B cell (primary cell): ENCODE measurements around the gene SLC7A5. TPM values are rescaled to one million over a fixed set of nuclear protein-coding genes. Genes with fewer than 3 reads are reported as not detected.

Experiments used
- ATAC-seq: fragments of 200-7000 bp; cut with Tn5 transposase; one replicate; pipeline ENCODE4 v1.10.0; 2021; ENCODE audit warnings: low read depth, mild to moderate bottlenecking, moderate number of reproducible peaks, moderate library complexity
- CTCF ChIA-PET: fragments of 350-600 bp; sonication (Branson Sonifier 250); formaldehyde crosslinking; loops from one replicate; lab custom pipeline; 2021; ENCODE audit warnings: antibody characterized with exemption, inconsistent platforms; lab: Charles Lee
- POLR2A ChIA-PET: fragments of 350-600 bp; sonication (Branson Sonifier 250); formaldehyde crosslinking; loops from one replicate; lab custom pipeline; 2021; ENCODE audit warnings: antibody characterized with exemption; lab: Charles Lee
- DNase-seq: peaks from one replicate; pipeline ENCODE4 v3.0.0; 2013
- H2AFZ ChIP-seq: 2 replicates; pipeline ENCODE4 v1.6.1; 2012; ENCODE audit warnings: mild to moderate bottlenecking, low read depth, low read length; ENCODE audit not compliant: insufficient read depth, poor library complexity, severe bottlenecking
- H3K27ac ChIP-seq, 2 donors: 1 replicate in 1 of 2; 2 replicates in 1 of 2; pipeline ENCODE4 v1.5.1; 2012 to 2013; ENCODE audit warnings: low read length in 2 of 2, mild to moderate bottlenecking in 2 of 2, moderate library complexity in 1 of 2
- H3K27me3 ChIP-seq, 4 experiments: fragments of 200-600 bp in 1 of 4; sonication (generic) in 1 of 4; replicated peaks in 1 of 4; 1 replicate in 2 of 4; 2 replicates in 2 of 4; pipeline versions ENCODE4 v1.6.1 to v1.7.0; 2013 to 2016; ENCODE audit warnings: low read length in 3 of 4, mild to moderate bottlenecking in 2 of 4, mixed read lengths in 1 of 4, moderate library complexity in 1 of 4; ENCODE audit not compliant: insufficient read depth in 4 of 4, control insufficient read depth in 3 of 4; ENCODE audit errors: control extremely low read depth in 1 of 4
- H3K36me3 ChIP-seq, 2 experiments: replicated peaks in 1 of 2; 1 replicate in 1 of 2; 2 replicates in 1 of 2; pipeline versions ENCODE4 v1.6.1 to v1.7.1; 2013; ENCODE audit warnings: low read length in 1 of 2; ENCODE audit not compliant: insufficient read depth in 2 of 2, control insufficient read depth in 1 of 2; ENCODE audit errors: control extremely low read depth in 1 of 2, extremely low read depth in 1 of 2
- H3K4me1 ChIP-seq, 2 donors: fragments of 200-600 bp in 1 of 2; sonication (generic) in 1 of 2; 1 replicate in 1 of 2; 2 replicates in 1 of 2; pipeline versions ENCODE4 v1.5.1 to v1.6.1; 2013 to 2017; ENCODE audit warnings: low read length in 2 of 2; ENCODE audit not compliant: control insufficient read depth in 2 of 2, insufficient read depth in 2 of 2
- H3K4me2 ChIP-seq: replicated peaks from 2 replicates; pipeline ENCODE3; 2012; ENCODE audit warnings: mild to moderate bottlenecking, low read depth, low read length; ENCODE audit not compliant: poor library complexity, severe bottlenecking
- H3K4me3 ChIP-seq, 5 experiments: fragments of 200-600 bp in 1 of 5; sonication (generic) in 1 of 5; 1 replicate in 3 of 5; 2 replicates in 2 of 5; pipeline versions ENCODE4 v1.5.1 to v1.7.0; 2011 to 2016; ENCODE audit warnings: low read length in 4 of 5, mild to moderate bottlenecking in 4 of 5, low read depth in 2 of 5, control low read depth in 1 of 5, moderate library complexity in 1 of 5; ENCODE audit not compliant: insufficient read depth in 1 of 5; ENCODE audit errors: control extremely low read depth in 1 of 5, extremely low read depth in 1 of 5
- H3K79me2 ChIP-seq: fragments of 200-600 bp; sonication (generic); one replicate; pipeline ENCODE4 v1.6.0; 2016; ENCODE audit warnings: low read length; ENCODE audit not compliant: control insufficient read depth, insufficient read depth
- H3K9ac ChIP-seq: fragments of 200-600 bp; sonication (generic); 2 replicates; pipeline ENCODE4 v1.6.1; 2017; ENCODE audit warnings: mild to moderate bottlenecking, low read length, moderate library complexity
- H3K9me3 ChIP-seq, 3 donors: one replicate each; pipeline versions ENCODE4 v1.6.1 to v1.7.1; 2013; ENCODE audit warnings: low read length in 2 of 3; ENCODE audit not compliant: control insufficient read depth in 2 of 3, insufficient read depth in 1 of 3; ENCODE audit errors: control extremely low read depth in 1 of 3
- H4K20me1 ChIP-seq: 2 replicates; pipeline ENCODE4 v1.6.0; 2012; ENCODE audit warnings: mild to moderate bottlenecking, low read length; ENCODE audit not compliant: insufficient read depth, control insufficient read depth, poor library complexity, severe bottlenecking
- H3K27ac Mint-ChIP-seq: one replicate; pipeline ENCODE4 v1.8.0; 2021; ENCODE audit warnings: mixed read lengths
- H3K27me3 Mint-ChIP-seq: one replicate; pipeline ENCODE4 v1.8.0; 2021; ENCODE audit warnings: mixed read lengths
- H3K4me1 Mint-ChIP-seq: one replicate; pipeline ENCODE4 v1.8.0; 2021; ENCODE audit warnings: mixed read lengths
- H3K4me3 Mint-ChIP-seq: one replicate; pipeline ENCODE4 v1.8.0; 2021; ENCODE audit warnings: mixed read lengths
- H3K9me3 Mint-ChIP-seq: one replicate; pipeline ENCODE4 v1.8.0; 2022; ENCODE audit warnings: mixed read lengths; ENCODE audit not compliant: insufficient read depth
- EZH2 ChIP-seq: IDR thresholded peaks from 2 replicates; pipeline ENCODE4 v1.6.1; 2012; ENCODE audit warnings: borderline replicate concordance, low read depth, mild to moderate bottlenecking, moderate library complexity, low read length; ENCODE audit not compliant: insufficient read depth, poor library complexity, severe bottlenecking
- WGBS: methylation state at CpG from one replicate; pipeline ENCODE4 v1.1.5; 2013; ENCODE audit warnings: missing lambda C conversion rate; ENCODE audit not compliant: insufficient coverage; 5-methylcytosine and 5-hydroxymethylcytosine counted together
- intact Hi-C: fragments of 100-400 bp; cut with micrococcal nuclease; formaldehyde crosslinking; loops from one replicate; pipeline ENCODE4 v1.10.0; 2022
- polyA plus RNA-seq: library from polyadenylated mRNA; depleted of rRNA; stranded (reverse); fragments of >200 nt; gene quantifications from 2 replicates; pipeline ENCODE4 v1.2.3, GENCODE V29; 2012
- total RNA-seq, 2 donors: library from RNA; stranded (reverse); fragments of 120-200 nt in 1 of 2; gene quantifications; 1 replicate in 1 of 2; 2 replicates in 1 of 2; pipeline versions ENCODE4 v1.2.3 to v1.2.4, GENCODE V29; 2013 to 2022
- TF ChIP-seq, protein P1 (sequence below): fragments of 200-600 bp; IDR thresholded peaks from one replicate; pipeline ENCODE4 v1.8.0; 2022; ENCODE audit warnings: antibody characterized with exemption, mild to moderate bottlenecking

SLC7A5 gene
- total and polyA plus RNA-seq, 2 donors (not counting 1 experiment from before 2014, with no cell fraction given), result 2.5 to 20.9 TPM

DNA sequence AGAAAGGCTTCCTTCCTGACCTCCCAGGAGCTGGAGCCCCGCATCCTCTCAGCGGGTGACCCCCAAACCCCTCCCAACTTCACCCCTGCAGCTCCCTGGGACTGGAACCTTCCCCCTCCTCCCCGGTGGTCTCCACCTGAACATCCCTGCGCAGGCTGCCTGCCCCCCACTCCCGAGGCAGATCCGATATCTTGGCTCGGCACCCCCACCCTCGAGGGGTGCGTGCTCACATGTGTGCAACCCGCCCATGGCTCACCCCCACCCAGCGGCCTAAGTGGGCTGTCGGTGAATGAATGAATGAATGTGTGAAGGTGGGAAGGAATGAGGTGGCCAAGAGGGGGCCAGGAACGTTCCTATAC, 39.7 kb downstream of the SLC7A5 start:
- no peak overlapping the region for H3K27ac ChIP-seq
- H3K4me1 ChIP-seq, result peaks cover 3 to 27% of the 10 kb centered on the region in 2 donors
- DNase-seq, result no peak
- H3K9ac ChIP-seq, result no peak overlapping the region
- ChIA-PET CTCF (interaction anchor here (1.3 to 2.5 kb wide), 3 partner anchors 19 to 51 kb away, joined by 4 to 11 read pairs (median 4); no protein-coding TSS in a partner anchor), POLR2A (interaction anchor here (1.7 kb wide), 1 partner anchor 22 kb away, joined by 6 read pairs; no protein-coding TSS in a partner anchor)
- no peak overlapping the region for H2AFZ ChIP-seq
- H3K27me3 ChIP-seq, result no peaks in the 10 kb centered on the region
- no peak overlapping the region for H3K4me3 ChIP-seq
- intact Hi-C loops, result no loop called here
- TF ChIP-seq, protein P1, sequence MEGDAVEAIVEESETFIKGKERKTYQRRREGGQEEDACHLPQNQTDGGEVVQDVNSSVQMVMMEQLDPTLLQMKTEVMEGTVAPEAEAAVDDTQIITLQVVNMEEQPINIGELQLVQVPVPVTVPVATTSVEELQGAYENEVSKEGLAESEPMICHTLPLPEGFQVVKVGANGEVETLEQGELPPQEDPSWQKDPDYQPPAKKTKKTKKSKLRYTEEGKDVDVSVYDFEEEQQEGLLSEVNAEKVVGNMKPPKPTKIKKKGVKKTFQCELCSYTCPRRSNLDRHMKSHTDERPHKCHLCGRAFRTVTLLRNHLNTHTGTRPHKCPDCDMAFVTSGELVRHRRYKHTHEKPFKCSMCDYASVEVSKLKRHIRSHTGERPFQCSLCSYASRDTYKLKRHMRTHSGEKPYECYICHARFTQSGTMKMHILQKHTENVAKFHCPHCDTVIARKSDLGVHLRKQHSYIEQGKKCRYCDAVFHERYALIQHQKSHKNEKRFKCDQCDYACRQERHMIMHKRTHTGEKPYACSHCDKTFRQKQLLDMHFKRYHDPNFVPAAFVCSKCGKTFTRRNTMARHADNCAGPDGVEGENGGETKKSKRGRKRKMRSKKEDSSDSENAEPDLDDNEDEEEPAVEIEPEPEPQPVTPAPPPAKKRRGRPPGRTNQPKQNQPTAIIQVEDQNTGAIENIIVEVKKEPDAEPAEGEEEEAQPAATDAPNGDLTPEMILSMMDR, result no peak
- no peak for TF ChIP-seq EZH2
- no peak overlapping the region for H3K4me2 ChIP-seq
- ATAC-seq, result no peak
- no peaks in the 10 kb centered on the region for H4K20me1 ChIP-seq
- H3K27me3 Mint-ChIP-seq, result peaks cover 3% of the 10 kb centered on the region
- 100% methylated on average over 11 of the region's 13 CpGs for WGBS
- no peak overlapping the region for H3K4me3 Mint-ChIP-seq
- peaks cover 16% of the 10 kb centered on the region for H3K4me1 Mint-ChIP-seq
- H3K9me3 ChIP-seq, result no peaks in the 10 kb centered on the region
- H3K27ac Mint-ChIP-seq, result no peak overlapping the region
- no peaks in the 10 kb centered on the region for H3K36me3 ChIP-seq
- H3K79me2 ChIP-seq, result no peaks in the 10 kb centered on the region
- no peaks in the 10 kb centered on the region for H3K9me3 Mint-ChIP-seq

DNA sequence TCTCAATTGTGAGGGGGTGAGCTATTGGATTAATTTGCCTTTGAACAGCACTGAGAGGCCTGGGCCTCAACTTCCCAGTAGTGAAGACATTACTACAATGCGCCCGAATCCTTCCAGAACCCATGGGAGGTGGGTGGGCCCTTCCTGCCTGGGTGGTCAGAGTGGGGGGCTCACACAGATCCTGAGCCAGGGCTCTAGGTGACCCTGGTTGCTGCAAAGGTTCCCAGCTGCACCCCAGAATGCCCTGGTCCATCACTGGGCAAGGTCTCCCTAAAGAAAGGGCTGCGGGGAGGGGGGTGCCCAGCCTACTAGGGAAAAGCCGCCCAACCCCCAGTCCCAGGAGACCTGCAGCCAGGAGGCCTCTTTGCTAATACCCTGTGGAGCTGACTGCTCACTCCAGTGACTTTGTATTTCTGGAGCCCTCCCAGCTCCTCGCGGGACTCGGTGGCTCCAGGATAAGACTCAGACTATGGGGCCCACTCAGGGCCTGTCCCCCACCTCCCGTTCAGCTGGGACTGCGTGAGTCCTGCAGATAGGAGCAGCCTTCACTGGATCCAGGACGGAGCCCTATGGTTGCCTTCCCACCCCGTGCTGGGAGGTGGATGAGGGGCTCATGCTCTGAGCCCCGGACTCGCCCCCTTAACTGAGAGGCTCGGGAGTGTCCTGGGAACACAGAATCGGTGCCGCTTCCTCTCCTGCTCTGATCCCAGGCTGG, 40.2 kb downstream of the SLC7A5 start:
- H3K4me1 Mint-ChIP-seq, result peaks cover 16% of the 10 kb centered on the region
- H3K4me1 ChIP-seq, result peaks cover 3 to 24% of the 10 kb centered on the region in 2 donors
- CTCF ChIA-PET, result interaction anchor here (1.3 to 2.5 kb wide), 3 partner anchors 19 to 50 kb away, joined by 4 to 11 read pairs (median 4); no protein-coding TSS in a partner anchor
- H3K9me3 Mint-ChIP-seq, result no peaks in the 10 kb centered on the region
- no peak overlapping the region for H3K27ac Mint-ChIP-seq
- intact Hi-C loops, result no loop called here
- WGBS, result 83% methylated on average over 16 of the region's 16 CpGs
- no peak overlapping the region for H3K4me2 ChIP-seq
- DNase-seq (no peak), ATAC-seq (no peak)
- H3K36me3 ChIP-seq, result no peaks in the 10 kb centered on the region
- H2AFZ ChIP-seq, result no peak overlapping the region
- peaks cover 3% of the 10 kb centered on the region for H3K27me3 Mint-ChIP-seq
- no peak overlapping the region for H3K9ac ChIP-seq
- H3K4me3 Mint-ChIP-seq, result no peak overlapping the region
- H3K79me2 ChIP-seq, result no peaks in the 10 kb centered on the region
- no peaks in the 10 kb centered on the region for H3K9me3 ChIP-seq
- H3K27ac ChIP-seq, result no peak overlapping the region
- no peaks in the 10 kb centered on the region for H4K20me1 ChIP-seq
- no peak overlapping the region for H3K4me3 ChIP-seq
- no peak for TF ChIP-seq EZH2
- TF ChIP-seq, protein P1, result no peak
- POLR2A ChIA-PET, result interaction anchor here (1.0 to 1.7 kb wide), 2 partner anchors 19 to 22 kb away, joined by 4 to 6 read pairs; no protein-coding TSS in a partner anchor
- no peaks in the 10 kb centered on the region for H3K27me3 ChIP-seq
